OCI-LY7 (cell line): ENCODE data around the gene BAG2. TPM values are rescaled to one million over a fixed set of nuclear protein-coding genes. Genes with fewer than 3 reads are reported as not detected.

Source experiments
- BruUV-seq: library from RNA; stranded (reverse); fragments of 400-500 nt; replicated peaks from 2 replicates; lab custom pipeline; 2021; lab: Mats Ljungman, UMichigan
- CTCF ChIA-PET: fragments of 300-600 bp; sonication (Branson Sonifier 250); formaldehyde crosslinking; loops from one replicate; lab custom pipeline; 2022; ENCODE audit warnings: antibody characterized with exemption; ENCODE audit not compliant: unreplicated experiment; lab: Charles Lee
- POLR2A ChIA-PET: fragments of 300-600 bp; sonication (Branson Sonifier 250); formaldehyde crosslinking; loops from one replicate; lab custom pipeline; 2022; ENCODE audit warnings: antibody characterized with exemption; lab: Charles Lee
- DNase-seq: peaks from one replicate; pipeline ENCODE4 v3.0.0-alpha.2; 2015; ENCODE audit warnings: low spot score
- H2AFZ ChIP-seq: fragments of 200-600 bp; sonication (generic), shearing (Covaris generic); 2 replicates; pipeline ENCODE4 v1.6.1; 2014; ENCODE audit warnings: mild to moderate bottlenecking, antibody characterized with exemption, low read length, moderate library complexity
- H3K27ac ChIP-seq: fragments of 200-600 bp; sonication (generic); 2 replicates; pipeline ENCODE4 v1.5.1; 2014; ENCODE audit warnings: mixed run types, low read depth, mild to moderate bottlenecking, moderate library complexity, low read length, inconsistent platforms; ENCODE audit not compliant: poor library complexity, severe bottlenecking
- H3K36me3 ChIP-seq: fragments of 200-600 bp; sonication (generic); 2 replicates; pipeline ENCODE4 v1.6.1; 2014; ENCODE audit warnings: mild to moderate bottlenecking, antibody characterized with exemption, low read length, moderate library complexity, mixed read lengths; ENCODE audit not compliant: insufficient read depth
- H3K4me1 ChIP-seq: fragments of 200-600 bp; sonication (generic); 2 replicates; pipeline ENCODE4 v1.5.1; 2014; ENCODE audit warnings: mild to moderate bottlenecking, low read length; ENCODE audit not compliant: insufficient read depth, poor library complexity, severe bottlenecking
- H3K4me2 ChIP-seq: fragments of 200-600 bp; sonication (generic); 2 replicates; pipeline ENCODE4 v1.6.1; 2014; ENCODE audit warnings: mild to moderate bottlenecking, low read length
- H3K4me3 ChIP-seq: fragments of 200-600 bp; sonication (generic); 2 replicates; pipeline ENCODE4 v1.5.1; 2014; ENCODE audit warnings: mild to moderate bottlenecking, low read depth, low read length; ENCODE audit not compliant: poor library complexity, severe bottlenecking
- H3K79me2 ChIP-seq: fragments of 200-600 bp; sonication (generic); 2 replicates; pipeline ENCODE4 v1.6.1; 2016; ENCODE audit warnings: low read depth, mild to moderate bottlenecking, low read length, moderate library complexity, mixed read lengths; ENCODE audit not compliant: insufficient read depth
- H3K9me2 ChIP-seq: fragments of 200-600 bp; sonication (generic); 2 replicates; pipeline ENCODE4 v1.6.1; 2016; ENCODE audit warnings: mild to moderate bottlenecking, low read length, mixed read lengths; ENCODE audit not compliant: insufficient read depth
- H3K9me3 ChIP-seq: fragments of 200-600 bp; sonication (generic); 2 replicates; pipeline ENCODE4 v1.6.1; 2014; ENCODE audit warnings: mild to moderate bottlenecking, mixed run types, low read length, mixed read lengths
- H4K20me1 ChIP-seq: fragments of 200-600 bp; sonication (generic); 2 replicates; pipeline ENCODE4 v1.6.1; 2014; ENCODE audit warnings: mild to moderate bottlenecking, antibody characterized with exemption, low read length, moderate library complexity, mixed read lengths; ENCODE audit not compliant: insufficient read depth
- CTCF ChIP-seq: fragments of 200-600 bp; sonication (generic); conservative IDR thresholded peaks from 2 replicates; pipeline ENCODE4 v1.5.1; 2014; ENCODE audit warnings: mild to moderate bottlenecking, antibody characterized with exemption, low read length, moderate library complexity, mixed read lengths
- EZH2phosphoT487 ChIP-seq: fragments of 200-600 bp; sonication (generic); IDR thresholded peaks from 2 replicates; pipeline ENCODE4 v1.6.1; 2018; ENCODE audit warnings: low read depth, borderline replicate concordance, mild to moderate bottlenecking, mixed run types, antibody characterized with exemption, low read length, moderate library complexity, mixed read lengths
- intact Hi-C: fragments of 100-400 bp; cut with micrococcal nuclease; formaldehyde crosslinking; loops from one replicate; pipeline ENCODE4 v1.10.0; 2022; ENCODE audit not compliant: unreplicated experiment
- total RNA-seq, 2 experiments: library from RNA; depleted of rRNA in 1 of 2; stranded (reverse); fragments of >200 nt in 1 of 2; shearing (Covaris generic) in 1 of 2; gene quantifications; 2 replicates each; pipeline ENCODE4 v1.2.3, GENCODE V29; 2014 to 2022

The BAG2 gene
- total RNA-seq, 2 experiments from 2014 or later, result 7.7 to 8.7 TPM

GRCh38 chr6:57182017-57182432 is 9.9 kb downstream of the BAG2 start:
- BruUV-seq, result no TSS peak
- peaks cover 42% of the 10 kb centered on the region for H3K79me2 ChIP-seq
- intact Hi-C loops, result no loop called here

GRCh38 chr6:57183336-57183735 is 11.2 kb downstream of the BAG2 start:
- BruUV-seq, result no TSS peak
- POLR2A ChIA-PET, result no interaction called here
- intact Hi-C loops, result no loop called here

More at GRCh38 chr6:57182017-57182432, 9.9 kb downstream of the BAG2 start:
- Histone ChIP-seq H3K9me2 (no peaks in the 10 kb centered on the region), H3K36me3 (peaks cover 73% of the 10 kb centered on the region), H2AFZ (no peak overlapping the region), H3K4me3 (no peak overlapping the region), H3K9me3 (no peaks in the 10 kb centered on the region), H3K4me1 (no peaks in the 10 kb centered on the region), H4K20me1 (peaks cover 11% of the 10 kb centered on the region; the same call in 1 of the 2 replicates), H3K27ac (no peak overlapping the region), H3K4me2 (no peak overlapping the region)
- TF ChIP-seq EZH2phosphoT487, result no peak
- no peak for TF ChIP-seq CTCF
- DNase-seq, result no peak
- CTCF ChIA-PET, result no interaction called here
- POLR2A ChIA-PET, result no interaction called here

More at GRCh38 chr6:57183336-57183735, 11.2 kb downstream of the BAG2 start:
- Histone ChIP-seq H3K4me3 (no peak overlapping the region), H3K4me1 (no peaks in the 10 kb centered on the region), H3K9me2 (no peaks in the 10 kb centered on the region), H3K27ac (no peak overlapping the region), H3K9me3 (no peaks in the 10 kb centered on the region), H2AFZ (no peak overlapping the region), H3K4me2 (no peak overlapping the region), H3K79me2 (peaks cover 29% of the 10 kb centered on the region), H4K20me1 (0 out of 2 replicates have a peak, but pooled peaks cover 7% of the 10 kb centered on the region), H3K36me3 (peaks cover 84% of the 10 kb centered on the region)
- CTCF ChIA-PET, result no interaction called here
- TF ChIP-seq CTCF (no peak), EZH2phosphoT487 (no peak)
- DNase-seq, result no peak
